GM12891 (cell line): ENCODE results near the gene GPATCH8.

ENCODE experiments used
- PAX5 ChIP-seq: IDR thresholded peaks from 2 replicates; pipeline ENCODE4 v1.6.1; 2011; ENCODE audit warnings: low read length, moderate library complexity, mild to moderate bottlenecking; ENCODE audit not compliant: insufficient read depth, severe bottlenecking
- POLR2A ChIP-seq: IDR thresholded peaks from 2 replicates; pipeline ENCODE4 v1.6.1; 2011; ENCODE audit warnings: low read depth, low read length, control low read depth
- POLR2AphosphoS5 ChIP-seq: IDR thresholded peaks from 2 replicates; pipeline ENCODE4 v1.6.1; 2011; ENCODE audit warnings: low read depth, low read length, control low read depth
- POU2F2 ChIP-seq: IDR thresholded peaks from 2 replicates; pipeline ENCODE4 v1.6.1; 2011; ENCODE audit warnings: low read depth, mild to moderate bottlenecking, control low read depth, low read length, moderate library complexity
- SPI1 ChIP-seq: IDR thresholded peaks from 2 replicates; pipeline ENCODE4 v1.6.1; 2011; ENCODE audit warnings: low read depth, low read length, control low read depth
- TAF1 ChIP-seq: IDR thresholded peaks from 2 replicates; pipeline ENCODE4 v1.6.1; 2011; ENCODE audit warnings: low read depth, low read length, control low read depth

DNA sequence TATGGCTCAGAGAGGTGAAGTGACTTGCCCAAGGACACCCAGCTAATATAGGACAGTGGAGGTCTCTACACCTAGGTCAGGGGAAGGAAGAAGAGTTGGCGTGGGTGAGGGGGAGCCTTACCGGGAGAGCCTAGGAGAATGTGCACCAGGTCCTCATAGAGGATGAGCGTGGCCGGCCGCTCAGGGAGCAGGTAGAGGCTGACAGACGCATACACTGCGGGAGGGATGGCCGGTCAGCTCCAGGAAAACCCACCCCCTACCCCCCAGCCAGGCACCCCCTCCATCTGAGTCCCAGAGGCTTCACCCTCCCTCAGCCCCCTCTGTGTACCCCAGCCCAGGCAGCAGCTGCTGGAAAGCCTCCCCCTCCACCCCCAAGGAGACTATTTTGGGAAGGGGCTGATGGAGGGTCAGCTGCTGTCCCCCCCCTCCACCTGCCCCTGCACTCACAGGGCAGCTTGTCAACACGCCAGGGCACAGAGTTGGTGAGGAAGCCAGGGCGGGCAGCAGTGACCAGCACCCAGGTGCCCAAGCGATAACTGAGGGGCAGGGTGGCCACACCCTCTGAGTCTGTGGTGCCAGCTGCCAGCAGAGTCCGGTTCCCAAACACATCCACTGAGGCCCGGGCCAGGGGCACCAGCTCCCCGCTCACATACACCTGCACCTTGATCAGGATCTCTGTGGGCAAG lies 143.6 kb downstream of the GPATCH8 start:
- TF ChIP-seq POLR2A (no peak), POLR2AphosphoS5 (no peak), TAF1 (no peak), POU2F2 (no peak), SPI1 (no peak), PAX5 (no peak)
